GM13977 (cell line): ENCODE measurements around the gene ATP4B.

ENCODE experiments used
- DNase-seq: peaks from one replicate; pipeline ENCODE4 v3.0.0; 2012; ENCODE audit warnings: low spot score
- CTCF ChIP-seq: IDR thresholded peaks from 2 replicates; pipeline ENCODE4 v1.5.1; 2012; ENCODE audit warnings: mild to moderate bottlenecking, control low read depth; ENCODE audit not compliant: insufficient read depth; ENCODE audit errors: extremely low read depth, missing control alignments
- in situ Hi-C: fragments of 300-500 bp; cut with MboI; formaldehyde crosslinking; loops from one replicate; pipeline ENCODE4 v1.12.0; 2022; ENCODE audit warnings: low sequenced_read_pairs, low pct_unique_long_range_greater_than_20kb, mixed read lengths, inconsistent platforms; ENCODE audit not compliant: unreplicated experiment

Gene ATP4B

DNA sequence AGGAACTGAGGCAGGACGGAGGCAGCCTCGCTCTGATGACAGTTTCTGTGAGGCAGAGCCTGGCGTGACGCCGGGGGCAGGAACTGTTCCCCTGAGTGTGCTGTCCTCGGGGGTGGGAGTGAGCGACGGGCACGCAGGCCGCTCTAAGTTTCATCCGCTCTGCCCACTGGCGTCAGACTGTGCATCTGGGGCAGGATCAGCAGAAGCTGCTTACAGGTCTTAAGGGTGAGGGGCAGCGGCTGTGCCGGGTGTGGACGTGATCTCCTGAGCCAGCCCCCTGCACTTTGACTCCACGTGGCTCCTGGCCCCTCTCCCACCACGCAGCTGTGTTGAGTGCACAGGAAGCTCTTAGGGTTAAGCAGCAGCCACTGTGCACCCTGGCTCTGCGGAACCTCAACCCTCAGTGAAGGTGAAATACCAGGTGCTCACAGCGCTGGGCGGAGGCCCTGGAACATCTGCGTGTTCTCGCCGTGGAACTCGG, 10.5 kb upstream of the ATP4B start:
- in situ Hi-C loops = no loop called here
- no peak for TF ChIP-seq CTCF
- DNase-seq = no peak

- DNase-seq = no peak
- in situ Hi-C loops = no loop called here
- no peak for TF ChIP-seq CTCF
Observed at GRCh38 chr13:113667771-113668490, 9.9 kb upstream of the ATP4B start.

GRCh38 chr13:113666951-113667701, 9.1 kb upstream of the ATP4B start, which contains the start of gene GRK1:
TSS of gene GRK1 (plus strand) at chr13:113667219. CDS start at chr13:113667387, 168 bp downstream.
- DNase-seq = no peak
- TF ChIP-seq CTCF = no peak
- in situ Hi-C loops = no loop called here

GRCh38 chr13:113666329-113666670, 8.3 kb upstream of the ATP4B start:
- DNase-seq = no peak
- in situ Hi-C loops = no loop called here

DNA sequence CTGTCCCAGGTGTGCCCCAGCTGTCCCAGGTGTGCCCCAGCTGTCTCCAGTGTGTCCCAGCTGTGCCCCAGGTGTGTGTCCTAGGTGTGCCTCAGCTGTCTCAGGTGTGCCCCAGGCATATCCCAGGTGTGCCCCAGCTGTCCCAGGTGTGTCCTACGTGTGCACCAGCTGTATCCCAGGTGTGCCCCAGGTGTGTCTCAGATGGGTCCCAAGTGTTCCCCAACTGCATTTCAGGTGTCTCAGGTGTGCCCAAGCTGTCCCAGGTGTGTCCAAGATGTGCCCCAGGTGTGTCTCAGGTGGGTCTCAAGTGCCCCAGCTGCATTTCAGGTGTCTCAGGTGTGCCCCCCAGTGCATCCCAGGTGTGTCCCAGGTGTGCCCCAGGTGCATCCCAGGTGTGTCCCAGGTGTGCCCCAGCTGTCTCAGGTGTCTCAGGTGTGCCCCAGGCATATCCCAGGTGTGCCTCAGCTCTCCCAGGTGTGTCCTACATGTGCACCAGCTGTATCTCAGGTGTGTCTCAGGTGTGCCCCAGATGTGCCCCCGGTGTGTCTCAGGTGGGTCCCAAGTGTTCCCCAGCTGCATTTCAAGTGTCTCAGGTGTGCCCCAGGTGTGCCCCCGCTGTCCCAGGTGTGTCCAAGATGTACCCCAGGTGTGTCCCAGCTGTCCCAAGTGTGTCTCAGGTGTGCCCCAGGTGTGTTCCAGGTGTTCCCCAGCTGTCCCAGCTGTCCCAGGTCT, 7.8 kb upstream of the ATP4B start:
- in situ Hi-C loops = no loop called here
- no peak for TF ChIP-seq CTCF
- no peak for DNase-seq

More at GRCh38 chr13:113666329-113666670, 8.3 kb upstream of the ATP4B start:
- no peak for TF ChIP-seq CTCF
